Activated T-cell treated with anti-CD3 and anti-CD28 coated beads, Interleukin-2, amount 50 U/mL, for 4 hours (primary cell): ENCODE results near the gene ROBO4. TPM values are rescaled to one million over a fixed set of nuclear protein-coding genes. Genes with fewer than 3 reads are reported as not detected.

ENCODE experiments used
- ATAC-seq, 2 donors: fragments of 200-7000 bp; cut with Tn5 transposase; one replicate each; pipeline ENCODE4 v1.10.0; 2021
- DNase-seq: peaks from one replicate; pipeline ENCODE4 v3.0.0-alpha.2; 2020
- H3K27me3 Mint-ChIP-seq: one replicate; pipeline ENCODE4 v1.8.0; 2021; ENCODE audit warnings: low read depth, mixed read lengths
- H3K36me3 Mint-ChIP-seq: one replicate; pipeline ENCODE4 v1.8.0; 2022; ENCODE audit warnings: mixed read lengths; ENCODE audit not compliant: insufficient read depth
- H3K4me1 Mint-ChIP-seq: one replicate; pipeline ENCODE4 v1.8.0; 2021; ENCODE audit warnings: low read depth, mixed read lengths
- H3K4me3 Mint-ChIP-seq: one replicate; pipeline ENCODE4 v1.8.0; 2021; ENCODE audit warnings: mild to moderate bottlenecking, moderate library complexity, mixed read lengths
- H3K9me3 Mint-ChIP-seq: one replicate; pipeline ENCODE4 v1.8.0; 2021; ENCODE audit warnings: mixed read lengths
- total RNA-seq, 3 donors: library from RNA; stranded (reverse); gene quantifications; one replicate each; pipeline ENCODE4 v1.2.1, GENCODE V29; 2021

The ROBO4 gene
- total RNA-seq, 3 donors from 2014 or later = not detected

- no peak for ATAC-seq
- no peaks in the 10 kb centered on the region for H3K9me3 Mint-ChIP-seq
- no peaks in the 10 kb centered on the region for H3K36me3 Mint-ChIP-seq
- H3K27me3 Mint-ChIP-seq = peaks cover 7% of the 10 kb centered on the region
- H3K4me1 Mint-ChIP-seq = peaks cover 2% of the 10 kb centered on the region
- no peak for DNase-seq
- no peak overlapping the region for H3K4me3 Mint-ChIP-seq
Observed at GRCh38 chr11:124898711-124899110, 1.0 kb upstream of the ROBO4 start.

- DNase-seq (no peak), ATAC-seq (no peak)
- Mint-ChIP-seq H3K9me3 (no peaks in the 10 kb centered on the region), H3K36me3 (no peaks in the 10 kb centered on the region), H3K4me3 (no peak overlapping the region), H3K27me3 (peaks cover 7% of the 10 kb centered on the region), H3K4me1 (peaks cover 2% of the 10 kb centered on the region)
Observed at GRCh38 chr11:124898263-124898680, 607 bp upstream of the ROBO4 start.

GRCh38 chr11:124896821-124897391, 759 bp downstream of the ROBO4 start:
- Mint-ChIP-seq H3K4me1 (peaks cover 2% of the 10 kb centered on the region), H3K4me3 (no peak overlapping the region), H3K9me3 (no peaks in the 10 kb centered on the region), H3K36me3 (no peaks in the 10 kb centered on the region), H3K27me3 (peaks cover 7% of the 10 kb centered on the region)
- DNase-seq (no peak), ATAC-seq (no peak)

GRCh38 chr11:124896071-124896750, 1.5 kb downstream of the ROBO4 start:
- no peaks in the 10 kb centered on the region for H3K36me3 Mint-ChIP-seq
- ATAC-seq = no peak
- peaks cover 5% of the 10 kb centered on the region for H3K27me3 Mint-ChIP-seq
- peaks cover 2% of the 10 kb centered on the region for H3K4me1 Mint-ChIP-seq
- H3K4me3 Mint-ChIP-seq = no peak overlapping the region
- no peak for DNase-seq
- H3K9me3 Mint-ChIP-seq = no peaks in the 10 kb centered on the region

GRCh38 chr11:124895471-124895971, 2.1 kb downstream of the ROBO4 start:
- no peak for DNase-seq
- ATAC-seq = no peak
- peaks cover 2% of the 10 kb centered on the region for H3K4me1 Mint-ChIP-seq
- H3K4me3 Mint-ChIP-seq = no peak overlapping the region
- H3K36me3 Mint-ChIP-seq = no peaks in the 10 kb centered on the region
- H3K9me3 Mint-ChIP-seq = no peaks in the 10 kb centered on the region
- H3K27me3 Mint-ChIP-seq = peaks cover 3% of the 10 kb centered on the region

- peaks cover 2% of the 10 kb centered on the region for H3K4me1 Mint-ChIP-seq
- DNase-seq (no peak), ATAC-seq (no peak)
- H3K36me3 Mint-ChIP-seq = no peaks in the 10 kb centered on the region
- no peak overlapping the region for H3K4me3 Mint-ChIP-seq
- H3K27me3 Mint-ChIP-seq = peaks cover 2% of the 10 kb centered on the region
- no peaks in the 10 kb centered on the region for H3K9me3 Mint-ChIP-seq
Observed at GRCh38 chr11:124894606-124895430, 2.8 kb downstream of the ROBO4 start.

GRCh38 chr11:124893781-124894401, 3.8 kb downstream of the ROBO4 start:
- Mint-ChIP-seq H3K27me3 (no peaks in the 10 kb centered on the region), H3K4me1 (peaks cover 2% of the 10 kb centered on the region), H3K9me3 (no peaks in the 10 kb centered on the region), H3K36me3 (no peaks in the 10 kb centered on the region), H3K4me3 (no peak overlapping the region)
- no peak for DNase-seq
- no peak for ATAC-seq

- peaks cover 4% of the 10 kb centered on the region for H3K27me3 Mint-ChIP-seq
- H3K4me3 Mint-ChIP-seq = no peak overlapping the region
- no peaks in the 10 kb centered on the region for H3K9me3 Mint-ChIP-seq
- peaks cover 2% of the 10 kb centered on the region for H3K4me1 Mint-ChIP-seq
- no peak for ATAC-seq
- DNase-seq = no peak
- no peaks in the 10 kb centered on the region for H3K36me3 Mint-ChIP-seq
Observed at GRCh38 chr11:124892750-124893454, 4.8 kb downstream of the ROBO4 start.

GRCh38 chr11:124892146-124892545, 5.5 kb downstream of the ROBO4 start:
- no peaks in the 10 kb centered on the region for H3K36me3 Mint-ChIP-seq
- ATAC-seq = no peak
- H3K4me3 Mint-ChIP-seq = no peak overlapping the region
- H3K9me3 Mint-ChIP-seq = no peaks in the 10 kb centered on the region
- no peak for DNase-seq
- peaks cover 4% of the 10 kb centered on the region for H3K27me3 Mint-ChIP-seq
- H3K4me1 Mint-ChIP-seq = no peaks in the 10 kb centered on the region

- ATAC-seq = no peak
- H3K4me1 Mint-ChIP-seq = no peaks in the 10 kb centered on the region
- no peaks in the 10 kb centered on the region for H3K9me3 Mint-ChIP-seq
Observed at GRCh38 chr11:124891373-124891861, 6.2 kb downstream of the ROBO4 start.

GRCh38 chr11:124890683-124891372, 6.8 kb downstream of the ROBO4 start:
- Mint-ChIP-seq H3K27me3 (peaks cover 8% of the 10 kb centered on the region), H3K36me3 (no peaks in the 10 kb centered on the region), H3K4me1 (no peaks in the 10 kb centered on the region), H3K9me3 (no peaks in the 10 kb centered on the region), H3K4me3 (no peak overlapping the region)
- no peak for DNase-seq
- no peak for ATAC-seq

More at GRCh38 chr11:124891373-124891861, 6.2 kb downstream of the ROBO4 start:
- DNase-seq = no peak
- Mint-ChIP-seq H3K36me3 (no peaks in the 10 kb centered on the region), H3K27me3 (peaks cover 6% of the 10 kb centered on the region), H3K4me3 (no peak overlapping the region)

GRCh38 chr11:124890151-124890550, 7.5 kb downstream of the ROBO4 start:
- Mint-ChIP-seq H3K27me3 (peaks cover 10% of the 10 kb centered on the region), H3K4me3 (no peak overlapping the region), H3K36me3 (no peaks in the 10 kb centered on the region), H3K9me3 (no peaks in the 10 kb centered on the region), H3K4me1 (no peaks in the 10 kb centered on the region)
- DNase-seq (no peak), ATAC-seq (no peak)
